HCT116 (cell line): ENCODE data around the gene RSAD1. TPM values are rescaled to one million over a fixed set of nuclear protein-coding genes. Genes with fewer than 3 reads are reported as not detected.

Experiments used
- ATAC-seq: fragments of 200-7000 bp; cut with Tn5 transposase; 2 replicates; pipeline ENCODE4 v1.9.1; 2020; ENCODE audit warnings: mild to moderate bottlenecking, moderate library complexity
- BruUV-seq: library from RNA; stranded (reverse); fragments of 400-500 nt; replicated peaks from 2 replicates; lab custom pipeline; 2021; lab: Mats Ljungman, UMichigan
- CTCF ChIA-PET: fragments of 300-600 bp; sonication (Branson Sonifier 250); formaldehyde crosslinking; loops from one replicate; lab custom pipeline; 2021; ENCODE audit warnings: antibody characterized with exemption; lab: Charles Lee
- POLR2A ChIA-PET: fragments of 300-600, 350-600 bp; sonication (Branson Sonifier 250); formaldehyde crosslinking; loops from one replicate; lab custom pipeline; 2021; ENCODE audit warnings: antibody characterized with exemption; lab: Charles Lee
- RAD21 ChIA-PET, 2 experiments: fragments of 300-600 bp; sonication (Branson Sonifier 250); formaldehyde crosslinking; loops; one replicate each; lab custom pipeline; 2023; ENCODE audit warnings: low total read pairs in 2 of 2; ENCODE audit not compliant: uncharacterized antibody in 2 of 2, unreplicated experiment in 2 of 2, low non-redundant PET in 1 of 2; lab: Charles Lee
- DNase-seq: peaks from one replicate; pipeline ENCODE4 v3.0.0-alpha.2; 2010; ENCODE audit warnings: low read depth, low spot score
- H2AFZ ChIP-seq: fragments of 200-600 bp; shearing (Covaris generic), sonication (generic); 2 replicates; pipeline ENCODE4 v1.6.1; 2017; ENCODE audit warnings: low read depth, mixed run types, mixed read lengths, antibody characterized with exemption, low read length; ENCODE audit not compliant: poor library complexity, severe bottlenecking
- H3K27ac ChIP-seq: 2 replicates; pipeline ENCODE4 v1.5.1; 2012; ENCODE audit warnings: low read depth, low read length
- H3K27me3 ChIP-seq: fragments of 200-600 bp; sonication (generic); 2 replicates; pipeline ENCODE4 v1.6.1; 2016; ENCODE audit warnings: mixed run types, low read length, mixed read lengths; ENCODE audit not compliant: insufficient read depth
- H3K36me3 ChIP-seq, 2 experiments: fragments of 200-500 bp in 1 of 2; fragments of 200-600 bp in 1 of 2; sonication (Bioruptor generic) in 1 of 2; sonication (generic) in 1 of 2; 2 replicates each; pipeline versions ENCODE4 v1.5.1 to v1.6.1; 2014 to 2016; ENCODE audit warnings: low read length in 2 of 2, inconsistent platforms in 1 of 2, mixed read lengths in 1 of 2, mixed run types in 1 of 2; ENCODE audit not compliant: insufficient read depth in 2 of 2, control insufficient read depth in 1 of 2
- H3K4me1 ChIP-seq, 2 experiments: fragments of 200-600 bp in 1 of 2; sonication (generic) in 1 of 2; 2 replicates each; pipeline versions ENCODE4 v1.5.1 to v1.6.1; 2012 to 2017; ENCODE audit warnings: low read length in 2 of 2, inconsistent platforms in 1 of 2, mild to moderate bottlenecking in 1 of 2, mixed read lengths in 1 of 2, mixed run types in 1 of 2, moderate library complexity in 1 of 2; ENCODE audit not compliant: insufficient read depth in 2 of 2, control insufficient read depth in 1 of 2
- H3K4me2 ChIP-seq: fragments of 200-600 bp; sonication (generic); 2 replicates; pipeline ENCODE4 v1.6.1; 2017; ENCODE audit warnings: mixed run types, low read length, mixed read lengths
- H3K4me3 ChIP-seq, 2 experiments: fragments of 200-600 bp in 1 of 2; sonication (generic) in 1 of 2; replicated peaks in 1 of 2; 2 replicates each; pipeline ENCODE4 v1.5.1; 2011 to 2016; ENCODE audit warnings: low read length in 2 of 2, control low read depth in 1 of 2, low read depth in 1 of 2, mild to moderate bottlenecking in 1 of 2, mixed read lengths in 1 of 2, mixed run types in 1 of 2
- H3K79me2 ChIP-seq: fragments of 200-600 bp; sonication (generic); 2 replicates; pipeline ENCODE4 v1.6.1; 2017; ENCODE audit warnings: mild to moderate bottlenecking, mixed run types, low read length, moderate library complexity, mixed read lengths; ENCODE audit not compliant: insufficient read depth
- H3K9ac ChIP-seq: fragments of 200-600 bp; sonication (generic); 2 replicates; pipeline ENCODE4 v1.6.1; 2016; ENCODE audit warnings: low read length, mixed read lengths
- H3K9me2 ChIP-seq: fragments of 200-600 bp; sonication (generic), shearing (Covaris generic); 2 replicates; pipeline ENCODE4 v1.6.1; 2017; ENCODE audit warnings: mixed run types, mild to moderate bottlenecking, moderate library complexity; ENCODE audit not compliant: insufficient read depth
- H3K9me3 ChIP-seq, 2 experiments: fragments of 200-500 bp in 1 of 2; fragments of 200-600 bp in 1 of 2; sonication (Bioruptor generic) in 1 of 2; sonication (generic) in 1 of 2; 2 replicates each; pipeline ENCODE4 v1.6.1; 2014 to 2017; ENCODE audit warnings: low read length in 2 of 2, mixed read lengths in 2 of 2, inconsistent platforms in 1 of 2, low read depth in 1 of 2, mild to moderate bottlenecking in 1 of 2, mixed run types in 1 of 2, moderate library complexity in 1 of 2; ENCODE audit not compliant: control insufficient read depth in 1 of 2, insufficient read depth in 1 of 2
- H4K20me1 ChIP-seq: fragments of 200-600 bp; sonication (generic), shearing (Covaris generic); 2 replicates; pipeline ENCODE4 v1.6.1; 2017; ENCODE audit warnings: mixed run types, mild to moderate bottlenecking, moderate library complexity; ENCODE audit not compliant: insufficient read depth
- ATF3 ChIP-seq: IDR thresholded peaks from 2 replicates; pipeline ENCODE4 v1.6.1; 2012
- CBX3 ChIP-seq: IDR thresholded peaks from 2 replicates; pipeline ENCODE4 v1.6.1; 2012; ENCODE audit warnings: low read depth
- CEBPB ChIP-seq: IDR thresholded peaks from 2 replicates; pipeline ENCODE4 v1.6.1; 2012; ENCODE audit warnings: low read depth
- CTCF ChIP-seq, 3 experiments: fragments of 200-600 bp in 1 of 3; sonication (generic) in 1 of 3; IDR thresholded peaks in 2 of 3; conservative IDR thresholded peaks in 1 of 3; 2 replicates each; pipeline ENCODE4 v1.5.1; 2012 to 2017; ENCODE audit warnings: low read depth in 2 of 3, low read length in 2 of 3, antibody characterized with exemption in 1 of 3, borderline replicate concordance in 1 of 3, control low read depth in 1 of 3, mild to moderate bottlenecking in 1 of 3, mixed read lengths in 1 of 3, mixed run types in 1 of 3, moderate library complexity in 1 of 3; ENCODE audit not compliant: insufficient read depth in 1 of 3
- ELF1 ChIP-seq: IDR thresholded peaks from 2 replicates; pipeline ENCODE4 v1.6.1; 2012; ENCODE audit warnings: low read depth, borderline replicate concordance
- EZH2 ChIP-seq: fragments of 200-600 bp; sonication (generic); IDR thresholded peaks from 2 replicates; pipeline ENCODE4 v1.6.1; 2017; ENCODE audit warnings: antibody characterized with exemption, mixed run types
- EZH2phosphoT487 ChIP-seq: fragments of 200-600 bp; IDR thresholded peaks from 2 replicates; pipeline ENCODE4 v1.6.1; 2018; ENCODE audit warnings: antibody characterized with exemption, borderline replicate concordance
- FOSL1 ChIP-seq: IDR thresholded peaks from 2 replicates; pipeline ENCODE4 v1.6.1; 2012; ENCODE audit warnings: low read depth
- JUND ChIP-seq: IDR thresholded peaks from 2 replicates; pipeline ENCODE4 v1.6.1; 2012
- MAX ChIP-seq: IDR thresholded peaks from 2 replicates; pipeline ENCODE4 v1.6.1; 2012
- POLR2AphosphoS5 ChIP-seq: IDR thresholded peaks from 2 replicates; pipeline ENCODE4 v1.6.1; 2011; ENCODE audit warnings: mild to moderate bottlenecking, low read depth, low read length, moderate library complexity
- RAD21 ChIP-seq: IDR thresholded peaks from 2 replicates; pipeline ENCODE4 v1.6.1; 2012; ENCODE audit warnings: low read depth, mild to moderate bottlenecking
- SIN3A ChIP-seq: IDR thresholded peaks from 2 replicates; pipeline ENCODE4 v1.6.1; 2012; ENCODE audit warnings: low read depth
- SP1 ChIP-seq: IDR thresholded peaks from 2 replicates; pipeline ENCODE4 v1.6.1; 2012; ENCODE audit warnings: low read depth
- TCF7L2 ChIP-seq: IDR thresholded peaks from 2 replicates; pipeline ENCODE4 v1.7.0; 2011; ENCODE audit warnings: borderline replicate concordance, inconsistent platforms; ENCODE audit not compliant: insufficient read depth, insufficient read length; ENCODE audit errors: extremely low read depth
- YY1 ChIP-seq: IDR thresholded peaks from 2 replicates; pipeline ENCODE4 v1.6.1; 2011; ENCODE audit warnings: low read length, low read depth, moderate library complexity, mild to moderate bottlenecking; ENCODE audit not compliant: insufficient replicate concordance; ENCODE audit errors: extremely low read depth
- ZBTB33 ChIP-seq: IDR thresholded peaks from 2 replicates; pipeline ENCODE4 v1.6.1; 2011; ENCODE audit warnings: mild to moderate bottlenecking, low read length, moderate library complexity; ENCODE audit not compliant: insufficient replicate concordance; ENCODE audit errors: extremely low read depth
- ZFX ChIP-seq: fragments of 450-650 bp; IDR thresholded peaks from 2 replicates; pipeline ENCODE4 v1.6.1; 2017
- ZNF274 ChIP-seq: fragments of 200-500 bp; sonication (Bioruptor generic); IDR thresholded peaks from 2 replicates; pipeline ENCODE4 v1.6.1; 2014; ENCODE audit warnings: mild to moderate bottlenecking, low read depth, low read length, inconsistent platforms
- intact Hi-C: fragments of 100-400 bp; cut with micrococcal nuclease; formaldehyde crosslinking; loops from 2 replicates; pipeline ENCODE4 v1.10.0; 2022
- total RNA-seq: library from RNA; stranded (reverse); gene quantifications from one replicate; pipeline ENCODE4 v1.2.1, GENCODE V29; 2021; ENCODE audit not compliant: unreplicated experiment

RSAD1 gene
- total RNA-seq, 1 experiment from 2014 or later: 82.7 TPM

- Histone ChIP-seq H3K4me2 (no peak overlapping the region), H4K20me1 (no peaks in the 10 kb centered on the region), H3K4me3 (no peak overlapping the region), H3K27ac (no peak overlapping the region), H3K9me3 (no peaks in the 10 kb centered on the region), H3K27me3 (no peaks in the 10 kb centered on the region), H3K36me3 (peaks cover 24 to 41% of the 10 kb centered on the region in 2 experiments), H2AFZ (no peak overlapping the region), H3K9me2 (no peaks in the 10 kb centered on the region), H3K4me1 (peaks cover 17 to 42% of the 10 kb centered on the region in 2 experiments), H3K9ac (no peak overlapping the region), H3K79me2 (peaks cover 19% of the 10 kb centered on the region)
- ChIA-PET RAD21 (interaction anchor here in 1 of 2 experiments (0.9 kb wide), 1 partner anchor 57 kb away, joined by 3 read pairs; no protein-coding TSS in a partner anchor), POLR2A (no interaction called here), CTCF (interaction anchor here (0.7 to 0.9 kb wide), 2 partner anchors 17 to 285 kb away, joined by 3 read pairs; no protein-coding TSS in a partner anchor)
- DNase-seq (no peak), ATAC-seq (no peak)
- intact Hi-C loops: no loop called here
- no TSS peak for BruUV-seq
- no peak for TF ChIP-seq CBX3
- TF ChIP-seq EZH2phosphoT487: no peak
- TF ChIP-seq SP1: no peak
- no peak for TF ChIP-seq YY1
- TF ChIP-seq TCF7L2: no peak
- TF ChIP-seq EZH2: no peak
- TF ChIP-seq CEBPB: no peak
- no peak for TF ChIP-seq ATF3
- TF ChIP-seq JUND: no peak
- TF ChIP-seq ZBTB33: no peak
- TF ChIP-seq ZNF274: no peak
- TF ChIP-seq CTCF (IDR thresholded peaks at IDR 0.05 in 2 of 3, conservative IDR thresholded peaks at IDR 0.05 in 1 of 3; ENCODE audit: borderline replicate concordance in 1 of 3, insufficient read depth in 1 of 3, low read depth in 2 of 3, low read length in 2 of 3): no peak
- no peak for TF ChIP-seq RAD21
- TF ChIP-seq ELF1: no peak
- TF ChIP-seq ZFX: no peak
- TF ChIP-seq POLR2AphosphoS5: no peak
- TF ChIP-seq MAX: no peak
- TF ChIP-seq SIN3A: no peak
- TF ChIP-seq FOSL1: no peak
Measured at GRCh38 chr17:50484386-50485155, 5.9 kb downstream of the RSAD1 start.
